ENCODE results near the gene GALNT18.
A peak's percentile ranks its signal among the peaks of the same experiment; 100 is the strongest.

Gene GALNT18

GRCh38 chr11:11272254-11272653 lies 349.6 kb downstream of the GALNT18 start:
- no peak for DNase-seq (ENCODE audit: low read depth in 2 of 2)

- DNase-seq (ENCODE audit: low read depth in 2 of 2), result no peak
Measured at GRCh38 chr11:11270236-11270775, 351.5 kb downstream of the GALNT18 start.

GRCh38 chr11:11268706-11269105 lies 353.1 kb downstream of the GALNT18 start:
- no peak for DNase-seq (ENCODE audit: low read depth in 2 of 2)

GRCh38 chr11:11268119-11268518 lies 353.7 kb downstream of the GALNT18 start:
- no peak for DNase-seq (ENCODE audit: low read depth in 2 of 2)

GRCh38 chr11:11267312-11267711 lies 354.5 kb downstream of the GALNT18 start:
- no peak for DNase-seq (ENCODE audit: low read depth in 2 of 2)

- peak; percentile 49 to 73 for DNase-seq (ENCODE audit: low read depth in 2 of 2)
Measured at GRCh38 chr11:11265994-11266606, 355.7 kb downstream of the GALNT18 start.

GRCh38 chr11:11265320-11265719 lies 356.5 kb downstream of the GALNT18 start:
- DNase-seq (ENCODE audit: low read depth in 2 of 2), result no peak

- DNase-seq (ENCODE audit: low read depth in 2 of 2), result no peak
Measured at GRCh38 chr11:11263238-11264005, 358.4 kb downstream of the GALNT18 start.

- no peak for DNase-seq (ENCODE audit: low read depth in 2 of 2)
Measured at GRCh38 chr11:11262171-11262920, 359.5 kb downstream of the GALNT18 start.

- no peak for DNase-seq (ENCODE audit: low read depth in 2 of 2)
Measured at GRCh38 chr11:11261629-11262028, 360.2 kb downstream of the GALNT18 start.

GRCh38 chr11:11260903-11261302 lies 360.9 kb downstream of the GALNT18 start:
- DNase-seq (ENCODE audit: low read depth in 2 of 2), result no peak

- no peak for DNase-seq (ENCODE audit: low read depth in 2 of 2)
Measured at GRCh38 chr11:11253995-11254394, 367.8 kb downstream of the GALNT18 start.

- no peak for DNase-seq (ENCODE audit: low read depth in 2 of 2)
Measured at GRCh38 chr11:11253497-11253896, 368.3 kb downstream of the GALNT18 start.

GRCh38 chr11:11252403-11252802 lies 369.4 kb downstream of the GALNT18 start:
- no peak for DNase-seq (ENCODE audit: low read depth in 2 of 2)

GRCh38 chr11:11251394-11251970 lies 370.3 kb downstream of the GALNT18 start:
- no peak for DNase-seq (ENCODE audit: low read depth in 2 of 2)

- no peak for DNase-seq (ENCODE audit: low read depth in 2 of 2)
Measured at GRCh38 chr11:11250470-11250869, 371.3 kb downstream of the GALNT18 start.

- no peak for DNase-seq (ENCODE audit: low read depth in 2 of 2)
Measured at GRCh38 chr11:11247576-11247975, 374.2 kb downstream of the GALNT18 start.

GRCh38 chr11:11247086-11247485 lies 374.7 kb downstream of the GALNT18 start:
- no peak for DNase-seq (ENCODE audit: low read depth in 2 of 2)

- DNase-seq (ENCODE audit: low read depth in 2 of 2), result no peak
Measured at GRCh38 chr11:11246166-11246565, 375.6 kb downstream of the GALNT18 start.

- no peak for DNase-seq (ENCODE audit: low read depth in 2 of 2)
Measured at GRCh38 chr11:11245453-11245852, 376.4 kb downstream of the GALNT18 start.

- DNase-seq (ENCODE audit: low read depth in 2 of 2), result no peak
Measured at GRCh38 chr11:11244470-11245080, 377.2 kb downstream of the GALNT18 start.
